Vagina (tissue), 2 donors: ENCODE results near the gene C2orf49. TPM values are rescaled to one million over a fixed set of nuclear protein-coding genes. Genes with fewer than 3 reads are reported as not detected.

ENCODE experiments used
- DNase-seq, 2 donors: peaks; one replicate each; pipeline ENCODE4 v3.0.0-alpha.2; 2017; ENCODE audit errors: extremely low spot score in 2 of 2
- H3K27ac ChIP-seq: fragments of 200-600 bp; sonication (generic); one replicate; pipeline ENCODE4 v1.5.1; 2019
- H3K27me3 ChIP-seq: fragments of 200-600 bp; sonication (generic); one replicate; pipeline ENCODE4 v1.5.1; 2019
- H3K36me3 ChIP-seq, 2 donors: fragments of 200-600 bp; sonication (generic); one replicate each; pipeline ENCODE4 v1.5.1; 2017 to 2019
- H3K4me1 ChIP-seq: fragments of 200-600 bp; sonication (generic); one replicate; pipeline ENCODE4 v1.5.1; 2019
- H3K4me3 ChIP-seq, 2 donors: fragments of 200-600 bp; sonication (generic); 1 replicate in 1 of 2; 2 replicates in 1 of 2; pipeline ENCODE4 v1.5.1; 2016 to 2019
- H3K9me3 ChIP-seq: fragments of 200-600 bp; sonication (generic); one replicate; pipeline ENCODE4 v1.5.1; 2019
- CTCF ChIP-seq, 3 experiments: fragments of 450-650 bp in 2 of 3; fragments of 200-600 bp in 1 of 3; sonication (generic) in 1 of 3; IDR thresholded peaks; one replicate each; pipeline ENCODE4 v1.5.1; 2017 to 2019; ENCODE audit warnings: antibody characterized with exemption in 3 of 3, mild to moderate bottlenecking in 2 of 3, moderate library complexity in 2 of 3
- POLR2A ChIP-seq, 2 donors: fragments of 450-650 bp; IDR thresholded peaks; one replicate each; pipeline ENCODE4 v1.6.1; 2017; ENCODE audit warnings: antibody characterized with exemption in 2 of 2, mild to moderate bottlenecking in 2 of 2, moderate library complexity in 2 of 2
- POLR2AphosphoS5 ChIP-seq, 2 donors: sonication (generic); formaldehyde crosslinking; IDR thresholded peaks; one replicate each; pipeline ENCODE4 v1.9.0; 2017; ENCODE audit warnings: antibody characterized with exemption in 2 of 2, mild to moderate bottlenecking in 2 of 2, low read depth in 1 of 2; ENCODE audit not compliant: insufficient read depth in 1 of 2
- intact Hi-C: fragments of 100-400 bp; cut with DNase I; formaldehyde crosslinking; loops from one replicate; pipeline ENCODE4 v1.15.1; 2023
- total RNA-seq: library from RNA; depleted of rRNA; stranded (reverse); fragments of >200 nt; gene quantifications from one replicate; pipeline ENCODE4 v1.2.3, GENCODE V29; 2016

The C2orf49 gene
- total RNA-seq, 1 donor from 2014 or later, result 14.0 TPM

GRCh38 chr2:105384216-105384615 is 46.9 kb downstream of the C2orf49 start:
- peaks cover 31% of the 10 kb centered on the region for H3K4me1 ChIP-seq
- no peak for TF ChIP-seq CTCF (IDR thresholded peaks at IDR 0.05)
- no peak for TF ChIP-seq POLR2A (IDR thresholded peaks at IDR 0.05)
- TF ChIP-seq POLR2AphosphoS5 (IDR thresholded peaks at IDR 0.05; ENCODE audit: insufficient read depth in 1 of 2, low read depth in 1 of 2), result no peak
- no peak overlapping the region for H3K4me3 ChIP-seq
- peaks cover 4 to 14% of the 10 kb centered on the region in 2 donors for H3K36me3 ChIP-seq
- DNase-seq, result no peak
- no peak overlapping the region for H3K27ac ChIP-seq
- intact Hi-C loops, result no loop called here
- no peaks in the 10 kb centered on the region for H3K9me3 ChIP-seq
- H3K27me3 ChIP-seq, result no peaks in the 10 kb centered on the region

- no peak for TF ChIP-seq POLR2A (IDR thresholded peaks at IDR 0.05)
- TF ChIP-seq POLR2AphosphoS5 (IDR thresholded peaks at IDR 0.05; ENCODE audit: insufficient read depth in 1 of 2, low read depth in 1 of 2), result no peak
- no peak for TF ChIP-seq CTCF (IDR thresholded peaks at IDR 0.05)
- H3K27ac ChIP-seq, result no peak overlapping the region
- H3K4me3 ChIP-seq, result no peak overlapping the region
- no peaks in the 10 kb centered on the region for H3K27me3 ChIP-seq
- intact Hi-C loops, result no loop called here
- H3K9me3 ChIP-seq, result no peaks in the 10 kb centered on the region
- H3K4me1 ChIP-seq, result peaks cover 31% of the 10 kb centered on the region
- no peak for DNase-seq
- H3K36me3 ChIP-seq, result peaks cover 4 to 14% of the 10 kb centered on the region in 2 donors
Observed at GRCh38 chr2:105384861-105385260, 47.5 kb downstream of the C2orf49 start.

GRCh38 chr2:105385731-105386540 is 48.6 kb downstream of the C2orf49 start:
- TF ChIP-seq POLR2A (IDR thresholded peaks at IDR 0.05) (no peak), POLR2AphosphoS5 (IDR thresholded peaks at IDR 0.05; ENCODE audit: insufficient read depth in 1 of 2, low read depth in 1 of 2) (no peak), CTCF (IDR thresholded peaks at IDR 0.05) (no peak)
- DNase-seq, result no peak
- Histone ChIP-seq H3K4me3 (no peak overlapping the region), H3K36me3 (peaks cover 4 to 14% of the 10 kb centered on the region in 2 donors), H3K9me3 (no peaks in the 10 kb centered on the region), H3K27ac (no peak overlapping the region), H3K27me3 (no peaks in the 10 kb centered on the region), H3K4me1 (peaks cover 23% of the 10 kb centered on the region)
- intact Hi-C loops, result no loop called here

GRCh38 chr2:105387225-105387624 is 49.9 kb downstream of the C2orf49 start:
- no peak overlapping the region for H3K4me3 ChIP-seq
- TF ChIP-seq CTCF (IDR thresholded peaks at IDR 0.05), result no peak
- TF ChIP-seq POLR2AphosphoS5 (IDR thresholded peaks at IDR 0.05; ENCODE audit: insufficient read depth in 1 of 2, low read depth in 1 of 2), result no peak
- TF ChIP-seq POLR2A (IDR thresholded peaks at IDR 0.05), result no peak
- H3K36me3 ChIP-seq, result peaks cover 4 to 14% of the 10 kb centered on the region in 2 donors
- H3K27me3 ChIP-seq, result no peaks in the 10 kb centered on the region
- peaks cover 19% of the 10 kb centered on the region for H3K4me1 ChIP-seq
- DNase-seq, result no peak
- no peaks in the 10 kb centered on the region for H3K9me3 ChIP-seq
- no peak overlapping the region for H3K27ac ChIP-seq
- intact Hi-C loops, result no loop called here

- TF ChIP-seq POLR2A (IDR thresholded peaks at IDR 0.05), result no peak
- TF ChIP-seq CTCF (IDR thresholded peaks at IDR 0.05), result no peak
- TF ChIP-seq POLR2AphosphoS5 (IDR thresholded peaks at IDR 0.05; ENCODE audit: insufficient read depth in 1 of 2, low read depth in 1 of 2), result peak in 1 of 2 donors; percentile 25
- Histone ChIP-seq H3K4me3 (no peak overlapping the region), H3K27me3 (no peaks in the 10 kb centered on the region), H3K4me1 (peaks cover 19% of the 10 kb centered on the region), H3K9me3 (no peaks in the 10 kb centered on the region), H3K36me3 (peaks cover 4 to 16% of the 10 kb centered on the region in 2 donors), H3K27ac (no peak overlapping the region)
- no peak for DNase-seq
- intact Hi-C loops, result no loop called here
Observed at GRCh38 chr2:105388971-105389381, 51.6 kb downstream of the C2orf49 start.
